B cell (primary cell): ENCODE data around the gene CXCR3. TPM values are rescaled to one million over a fixed set of nuclear protein-coding genes. Genes with fewer than 3 reads are reported as not detected.

ENCODE experiments used
- ATAC-seq: fragments of 200-7000 bp; cut with Tn5 transposase; one replicate; pipeline ENCODE4 v1.10.0; 2021; ENCODE audit warnings: low read depth, mild to moderate bottlenecking, moderate number of reproducible peaks, moderate library complexity
- CTCF ChIA-PET: fragments of 350-600 bp; sonication (Branson Sonifier 250); formaldehyde crosslinking; loops from one replicate; lab custom pipeline; 2021; ENCODE audit warnings: antibody characterized with exemption, inconsistent platforms; lab: Charles Lee
- POLR2A ChIA-PET: fragments of 350-600 bp; sonication (Branson Sonifier 250); formaldehyde crosslinking; loops from one replicate; lab custom pipeline; 2021; ENCODE audit warnings: antibody characterized with exemption; lab: Charles Lee
- DNase-seq: peaks from one replicate; pipeline ENCODE4 v3.0.0; 2013
- H2AFZ ChIP-seq: 2 replicates; pipeline ENCODE4 v1.6.1; 2012; ENCODE audit warnings: mild to moderate bottlenecking, low read depth, low read length; ENCODE audit not compliant: insufficient read depth, poor library complexity, severe bottlenecking
- H3K27ac ChIP-seq, 2 donors: 1 replicate in 1 of 2; 2 replicates in 1 of 2; pipeline ENCODE4 v1.5.1; 2012 to 2013; ENCODE audit warnings: low read length in 2 of 2, mild to moderate bottlenecking in 2 of 2, moderate library complexity in 1 of 2
- H3K27me3 ChIP-seq, 4 experiments: fragments of 200-600 bp in 1 of 4; sonication (generic) in 1 of 4; replicated peaks in 1 of 4; 1 replicate in 2 of 4; 2 replicates in 2 of 4; pipeline versions ENCODE4 v1.6.1 to v1.7.0; 2013 to 2016; ENCODE audit warnings: low read length in 3 of 4, mild to moderate bottlenecking in 2 of 4, mixed read lengths in 1 of 4, moderate library complexity in 1 of 4; ENCODE audit not compliant: insufficient read depth in 4 of 4, control insufficient read depth in 3 of 4; ENCODE audit errors: control extremely low read depth in 1 of 4
- H3K36me3 ChIP-seq, 2 experiments: replicated peaks in 1 of 2; 1 replicate in 1 of 2; 2 replicates in 1 of 2; pipeline versions ENCODE4 v1.6.1 to v1.7.1; 2013; ENCODE audit warnings: low read length in 1 of 2; ENCODE audit not compliant: insufficient read depth in 2 of 2, control insufficient read depth in 1 of 2; ENCODE audit errors: control extremely low read depth in 1 of 2, extremely low read depth in 1 of 2
- H3K4me1 ChIP-seq, 2 donors: fragments of 200-600 bp in 1 of 2; sonication (generic) in 1 of 2; 1 replicate in 1 of 2; 2 replicates in 1 of 2; pipeline versions ENCODE4 v1.5.1 to v1.6.1; 2013 to 2017; ENCODE audit warnings: low read length in 2 of 2; ENCODE audit not compliant: control insufficient read depth in 2 of 2, insufficient read depth in 2 of 2
- H3K4me2 ChIP-seq: replicated peaks from 2 replicates; pipeline ENCODE3; 2012; ENCODE audit warnings: mild to moderate bottlenecking, low read depth, low read length; ENCODE audit not compliant: poor library complexity, severe bottlenecking
- H3K4me3 ChIP-seq, 5 experiments: fragments of 200-600 bp in 1 of 5; sonication (generic) in 1 of 5; 1 replicate in 3 of 5; 2 replicates in 2 of 5; pipeline versions ENCODE4 v1.5.1 to v1.7.0; 2011 to 2016; ENCODE audit warnings: low read length in 4 of 5, mild to moderate bottlenecking in 4 of 5, low read depth in 2 of 5, control low read depth in 1 of 5, moderate library complexity in 1 of 5; ENCODE audit not compliant: insufficient read depth in 1 of 5; ENCODE audit errors: control extremely low read depth in 1 of 5, extremely low read depth in 1 of 5
- H3K79me2 ChIP-seq: fragments of 200-600 bp; sonication (generic); one replicate; pipeline ENCODE4 v1.6.0; 2016; ENCODE audit warnings: low read length; ENCODE audit not compliant: control insufficient read depth, insufficient read depth
- H3K9ac ChIP-seq: fragments of 200-600 bp; sonication (generic); 2 replicates; pipeline ENCODE4 v1.6.1; 2017; ENCODE audit warnings: mild to moderate bottlenecking, low read length, moderate library complexity
- H3K9me3 ChIP-seq, 3 donors: one replicate each; pipeline versions ENCODE4 v1.6.1 to v1.7.1; 2013; ENCODE audit warnings: low read length in 2 of 3; ENCODE audit not compliant: control insufficient read depth in 2 of 3, insufficient read depth in 1 of 3; ENCODE audit errors: control extremely low read depth in 1 of 3
- H4K20me1 ChIP-seq: 2 replicates; pipeline ENCODE4 v1.6.0; 2012; ENCODE audit warnings: mild to moderate bottlenecking, low read length; ENCODE audit not compliant: insufficient read depth, control insufficient read depth, poor library complexity, severe bottlenecking
- H3K27ac Mint-ChIP-seq: one replicate; pipeline ENCODE4 v1.8.0; 2021; ENCODE audit warnings: mixed read lengths
- H3K27me3 Mint-ChIP-seq: one replicate; pipeline ENCODE4 v1.8.0; 2021; ENCODE audit warnings: mixed read lengths
- H3K4me1 Mint-ChIP-seq: one replicate; pipeline ENCODE4 v1.8.0; 2021; ENCODE audit warnings: mixed read lengths
- H3K4me3 Mint-ChIP-seq: one replicate; pipeline ENCODE4 v1.8.0; 2021; ENCODE audit warnings: mixed read lengths
- H3K9me3 Mint-ChIP-seq: one replicate; pipeline ENCODE4 v1.8.0; 2022; ENCODE audit warnings: mixed read lengths; ENCODE audit not compliant: insufficient read depth
- EZH2 ChIP-seq: IDR thresholded peaks from 2 replicates; pipeline ENCODE4 v1.6.1; 2012; ENCODE audit warnings: borderline replicate concordance, low read depth, mild to moderate bottlenecking, moderate library complexity, low read length; ENCODE audit not compliant: insufficient read depth, poor library complexity, severe bottlenecking
- whole genome bisulfite sequencing: methylation state at CpG from one replicate; pipeline ENCODE4 v1.1.5; 2013; ENCODE audit warnings: missing lambda C conversion rate; ENCODE audit not compliant: insufficient coverage; 5-methylcytosine and 5-hydroxymethylcytosine counted together
- intact Hi-C: fragments of 100-400 bp; cut with micrococcal nuclease; formaldehyde crosslinking; loops from one replicate; pipeline ENCODE4 v1.10.0; 2022
- polyA plus RNA-seq: library from polyadenylated mRNA; depleted of rRNA; stranded (reverse); fragments of >200 nt; gene quantifications from 2 replicates; pipeline ENCODE4 v1.2.3, GENCODE V29; 2012
- total RNA-seq, 2 donors: library from RNA; stranded (reverse); fragments of 120-200 nt in 1 of 2; gene quantifications; 1 replicate in 1 of 2; 2 replicates in 1 of 2; pipeline versions ENCODE4 v1.2.3 to v1.2.4, GENCODE V29; 2013 to 2022
- TF ChIP-seq, protein P1 (sequence below): fragments of 200-600 bp; IDR thresholded peaks from one replicate; pipeline ENCODE4 v1.8.0; 2022; ENCODE audit warnings: antibody characterized with exemption, mild to moderate bottlenecking

CXCR3 gene
- total and polyA plus RNA-seq, 2 donors (not counting 1 experiment from before 2014, with no cell fraction given): 6.9 to 8.7 TPM

DNA sequence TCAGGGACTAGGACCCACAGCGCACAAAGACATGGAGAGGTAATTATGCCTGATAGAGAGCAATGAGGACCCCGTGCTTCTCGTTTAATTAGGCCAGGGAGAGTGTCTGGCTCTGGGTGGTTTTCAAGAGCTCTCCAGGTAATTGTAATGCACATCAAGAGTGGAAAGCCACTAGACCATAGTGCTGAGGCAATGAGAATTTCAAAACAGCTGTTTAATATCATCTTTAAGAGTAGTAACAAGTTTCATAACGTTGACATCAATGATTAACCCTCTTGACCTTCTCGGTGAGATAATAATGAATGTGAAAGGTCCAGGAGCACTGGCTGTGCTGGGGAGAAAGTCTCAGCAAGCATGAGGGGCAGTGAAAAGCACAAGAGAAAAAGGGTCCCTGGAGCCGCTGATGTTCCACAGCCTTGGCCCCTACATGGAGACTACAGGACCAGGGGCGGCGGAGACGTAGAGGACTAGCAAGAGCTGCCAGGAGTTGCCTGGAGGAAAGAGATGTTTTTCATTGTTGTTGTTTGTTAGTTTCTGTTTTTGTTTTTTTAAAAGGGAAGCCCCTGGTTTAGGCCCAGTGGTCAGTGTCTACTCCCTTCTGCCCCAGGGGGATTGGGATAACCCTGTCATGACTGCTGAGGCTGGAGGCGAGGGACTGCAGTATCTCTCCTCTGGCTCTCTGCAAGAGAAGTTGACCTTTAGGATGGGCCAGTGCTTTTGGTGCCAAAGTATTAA, 14.8 kb upstream of the CXCR3 start:
- H4K20me1 ChIP-seq: no peaks in the 10 kb centered on the region
- H3K36me3 ChIP-seq: no peaks in the 10 kb centered on the region
- no peaks in the 10 kb centered on the region for H3K27me3 ChIP-seq
- Mint-ChIP-seq H3K9me3 (no peaks in the 10 kb centered on the region), H3K27me3 (no peaks in the 10 kb centered on the region), H3K27ac (no peak overlapping the region), H3K4me1 (peaks cover 32% of the 10 kb centered on the region), H3K4me3 (no peak overlapping the region)
- intact Hi-C loops: no loop called here
- CTCF ChIA-PET: no interaction called here
- TF ChIP-seq, protein P1, sequence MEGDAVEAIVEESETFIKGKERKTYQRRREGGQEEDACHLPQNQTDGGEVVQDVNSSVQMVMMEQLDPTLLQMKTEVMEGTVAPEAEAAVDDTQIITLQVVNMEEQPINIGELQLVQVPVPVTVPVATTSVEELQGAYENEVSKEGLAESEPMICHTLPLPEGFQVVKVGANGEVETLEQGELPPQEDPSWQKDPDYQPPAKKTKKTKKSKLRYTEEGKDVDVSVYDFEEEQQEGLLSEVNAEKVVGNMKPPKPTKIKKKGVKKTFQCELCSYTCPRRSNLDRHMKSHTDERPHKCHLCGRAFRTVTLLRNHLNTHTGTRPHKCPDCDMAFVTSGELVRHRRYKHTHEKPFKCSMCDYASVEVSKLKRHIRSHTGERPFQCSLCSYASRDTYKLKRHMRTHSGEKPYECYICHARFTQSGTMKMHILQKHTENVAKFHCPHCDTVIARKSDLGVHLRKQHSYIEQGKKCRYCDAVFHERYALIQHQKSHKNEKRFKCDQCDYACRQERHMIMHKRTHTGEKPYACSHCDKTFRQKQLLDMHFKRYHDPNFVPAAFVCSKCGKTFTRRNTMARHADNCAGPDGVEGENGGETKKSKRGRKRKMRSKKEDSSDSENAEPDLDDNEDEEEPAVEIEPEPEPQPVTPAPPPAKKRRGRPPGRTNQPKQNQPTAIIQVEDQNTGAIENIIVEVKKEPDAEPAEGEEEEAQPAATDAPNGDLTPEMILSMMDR: no peak
- TF ChIP-seq EZH2: no peak
- POLR2A ChIA-PET: interaction anchor here (0.7 kb wide), 1 partner anchor 15 kb away, joined by 3 read pairs; the partner anchor contains the start of gene CXCR3
- peaks cover 34 to 42% of the 10 kb centered on the region in 2 donors for H3K4me1 ChIP-seq
- H3K4me2 ChIP-seq: no peak overlapping the region
- H3K79me2 ChIP-seq: no peaks in the 10 kb centered on the region
- no peak overlapping the region for H3K27ac ChIP-seq
- WGBS: 100% methylated on average over 3 of the region's 10 CpGs
- no peaks in the 10 kb centered on the region for H3K9me3 ChIP-seq
- H2AFZ ChIP-seq: no peak overlapping the region
- H3K9ac ChIP-seq: no peak overlapping the region
- ATAC-seq: no peak
- no peak overlapping the region for H3K4me3 ChIP-seq
- no peak for DNase-seq

DNA sequence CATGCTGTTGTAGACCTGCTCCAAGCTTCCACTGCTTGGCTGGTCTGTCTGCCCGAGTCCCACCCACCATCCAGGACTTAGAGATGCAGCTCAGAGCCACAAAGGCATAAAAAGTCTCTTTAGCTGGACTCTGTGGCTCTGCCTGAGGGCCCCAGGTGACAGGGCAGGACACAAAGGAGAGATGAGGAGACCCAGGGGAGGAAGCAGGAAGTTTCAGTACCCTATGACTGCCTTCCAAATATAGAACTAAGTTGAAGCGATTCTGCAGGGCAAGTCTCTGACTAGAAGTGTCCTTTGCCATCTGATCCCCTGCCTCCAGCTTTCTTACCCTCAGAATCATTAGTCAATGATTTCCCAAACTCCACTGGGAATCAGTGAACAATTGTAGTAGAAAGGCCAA, 11.2 kb upstream of the CXCR3 start:
- no peaks in the 10 kb centered on the region for H3K79me2 ChIP-seq
- peak overlapping the region; percentile 61 for H3K4me2 ChIP-seq
- H3K4me3 Mint-ChIP-seq: peak overlapping the region; percentile 69
- ATAC-seq: peak; percentile 67
- TF ChIP-seq, protein P1: no peak
- no peak for TF ChIP-seq EZH2
- H3K27ac Mint-ChIP-seq: peak overlapping the region; percentile 59
- no peaks in the 10 kb centered on the region for H3K9me3 Mint-ChIP-seq
- no peaks in the 10 kb centered on the region for H4K20me1 ChIP-seq
- no peaks in the 10 kb centered on the region for H3K27me3 ChIP-seq
- H3K4me3 ChIP-seq: peak overlapping the region in 1 of 5 experiments; percentile 30
- DNase-seq: peak; percentile 33
- H3K4me1 Mint-ChIP-seq: peaks cover 28% of the 10 kb centered on the region
- H3K9ac ChIP-seq: peak overlapping the region; percentile 35
- CTCF ChIA-PET: interaction anchor here (0.5 kb wide), 1 partner anchor 69 kb away, joined by 3 read pairs; no protein-coding TSS in a partner anchor
- no peaks in the 10 kb centered on the region for H3K36me3 ChIP-seq
- peaks cover 16 to 37% of the 10 kb centered on the region in 2 donors for H3K4me1 ChIP-seq
- WGBS: 20% methylated on average over 1 of the region's 2 CpGs
- no peaks in the 10 kb centered on the region for H3K27me3 Mint-ChIP-seq
- peak overlapping the region; percentile 5 to 25 for H3K27ac ChIP-seq
- no peak overlapping the region for H2AFZ ChIP-seq
- POLR2A ChIA-PET: no interaction called here
- H3K9me3 ChIP-seq: no peaks in the 10 kb centered on the region
- intact Hi-C loops: no loop called here
